Neural progenitor cell (in vitro differentiated cells): Measurements from ENCODE around the gene HOXA1. TPM values are rescaled to one million over a fixed set of nuclear protein-coding genes. Genes with fewer than 3 reads are reported as not detected.

Experiments
- DNase-seq: peaks from one replicate; pipeline ENCODE4 v3.0.0-alpha.2; 2016; ENCODE audit warnings: low spot score
- H2AFZ ChIP-seq: fragments of 200-600 bp; sonication (generic); replicated peaks from 2 replicates; pipeline ENCODE4 v1.6.1; 2016; ENCODE audit warnings: antibody characterized with exemption
- H3F3A ChIP-seq: fragments of 200-600 bp; sonication (generic); 2 replicates; pipeline ENCODE4 v1.6.1; 2016; ENCODE audit warnings: antibody characterized with exemption, low read depth
- H3K27ac ChIP-seq: fragments of 200-600 bp; sonication (generic); 2 replicates; pipeline ENCODE4 v1.5.1; 2016; ENCODE audit warnings: mild to moderate bottlenecking
- H3K27me3 ChIP-seq: fragments of 200-600 bp; sonication (generic); 2 replicates; pipeline ENCODE4 v1.6.1; 2016; ENCODE audit warnings: mild to moderate bottlenecking, moderate library complexity
- H3K36me3 ChIP-seq: fragments of 200-600 bp; sonication (generic); 2 replicates; pipeline ENCODE4 v1.5.1; 2016
- H3K4me1 ChIP-seq: fragments of 200-600 bp; sonication (generic); 2 replicates; pipeline ENCODE4 v1.6.1; 2016; ENCODE audit warnings: mixed run types
- H3K4me2 ChIP-seq: fragments of 200-600 bp; sonication (generic); 2 replicates; pipeline ENCODE4 v1.6.1; 2016
- H3K4me3 ChIP-seq: fragments of 200-600 bp; sonication (generic); 2 replicates; pipeline ENCODE4 v1.5.1; 2016
- H3K79me2 ChIP-seq: fragments of 200-600 bp; sonication (generic); 2 replicates; pipeline ENCODE4 v1.6.1; 2016; ENCODE audit warnings: low read depth
- H3K9ac ChIP-seq: fragments of 200-600 bp; sonication (generic); 2 replicates; pipeline ENCODE4 v1.6.1; 2016
- H3K9me3 ChIP-seq: fragments of 200-600 bp; sonication (generic); 2 replicates; pipeline ENCODE4 v1.5.1; 2016; ENCODE audit warnings: low read depth
- H4K20me1 ChIP-seq: fragments of 200-600 bp; sonication (generic); 2 replicates; pipeline ENCODE4 v1.6.1; 2016; ENCODE audit warnings: low read depth
- H3K27ac Mint-ChIP-seq: 3 replicates; pipeline ENCODE4 v1.8.0; 2021; ENCODE audit warnings: mixed read lengths
- H3K27me3 Mint-ChIP-seq: 2 replicates; pipeline ENCODE4 v1.8.0; 2022; ENCODE audit warnings: low read depth, mild to moderate bottlenecking, inconsistent platforms, moderate library complexity, mixed read lengths; ENCODE audit not compliant: insufficient read depth
- H3K36me3 Mint-ChIP-seq: 3 replicates; pipeline ENCODE4 v1.8.0; 2021; ENCODE audit warnings: mixed read lengths
- H3K4me1 Mint-ChIP-seq: 3 replicates; pipeline ENCODE4 v1.8.0; 2021; ENCODE audit warnings: mixed read lengths
- H3K4me3 Mint-ChIP-seq: 3 replicates; pipeline ENCODE4 v1.8.0; 2021; ENCODE audit warnings: mild to moderate bottlenecking, moderate library complexity, mixed read lengths
- H3K9me3 Mint-ChIP-seq: 3 replicates; pipeline ENCODE4 v1.8.0; 2020; ENCODE audit warnings: mixed read lengths
- EZH2 ChIP-seq: fragments of 200-600 bp; sonication (generic); IDR thresholded peaks from 2 replicates; pipeline ENCODE4 v1.6.1; 2017; ENCODE audit warnings: antibody characterized with exemption, mild to moderate bottlenecking, moderate library complexity
- EZH2phosphoT487 ChIP-seq: fragments of 200-600 bp; sonication (generic); IDR thresholded peaks from 2 replicates; pipeline ENCODE4 v1.6.1; 2017; ENCODE audit warnings: antibody characterized with exemption
- total RNA-seq: library from RNA; depleted of rRNA; stranded (reverse); fragments of >200 nt; gene quantifications from 2 replicates; pipeline ENCODE4 v1.2.3, GENCODE V29; 2015; ENCODE audit warnings: low replicate concordance
- TF ChIP-seq, protein P1 (sequence below): fragments of 200-600 bp; sonication (generic); IDR thresholded peaks from 2 replicates; pipeline ENCODE4 v1.5.1; 2017; ENCODE audit warnings: antibody characterized with exemption, mild to moderate bottlenecking

HOXA1 gene
- total RNA-seq, 1 donor from 2014 or later: not detected

DNA sequence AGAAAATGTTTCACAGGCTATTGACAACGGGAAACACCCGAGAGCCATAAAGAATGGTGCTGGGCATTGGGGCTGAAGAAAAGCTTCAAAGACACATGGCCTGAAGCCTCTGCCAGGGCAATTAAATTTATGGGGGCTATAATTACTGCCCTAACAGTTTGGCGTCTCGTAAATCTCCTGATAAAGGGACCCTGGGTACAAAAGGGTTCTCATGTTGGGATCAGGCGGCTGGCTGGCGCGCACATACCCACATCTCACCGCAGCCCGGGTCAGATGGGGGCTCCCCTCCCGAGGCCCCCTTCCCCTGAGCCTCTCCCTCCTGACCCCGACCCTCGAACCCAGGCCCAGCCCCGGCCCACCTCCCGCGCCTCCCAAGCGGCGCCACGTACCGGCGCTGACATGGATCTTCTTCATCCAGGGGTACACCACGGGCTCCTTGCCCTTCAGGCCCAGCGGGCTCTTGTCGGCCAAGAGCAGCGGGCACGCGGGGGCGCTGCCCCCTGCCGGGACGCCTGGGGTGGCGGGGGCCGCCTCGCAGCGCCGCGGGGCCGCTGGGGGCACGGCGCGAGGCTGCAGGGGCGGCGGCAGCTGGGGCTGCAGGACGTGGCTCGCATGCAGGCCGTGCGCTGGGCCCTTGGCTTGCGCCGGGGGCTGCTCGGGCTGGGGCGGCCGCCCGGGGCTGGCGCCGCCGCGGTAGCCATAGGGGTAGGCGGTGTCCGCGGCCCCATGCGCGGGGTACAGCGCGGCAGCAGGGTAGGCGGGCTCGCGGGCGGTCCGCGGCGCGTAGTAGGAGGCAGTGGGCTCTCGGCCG is 34.1 kb upstream of the HOXA1 start:
- H3K4me1 ChIP-seq: no peaks in the 10 kb centered on the region
- H3F3A ChIP-seq: no peaks in the 10 kb centered on the region
- peaks cover 21% of the 10 kb centered on the region for H3K9me3 Mint-ChIP-seq
- peaks cover 77% of the 10 kb centered on the region for H4K20me1 ChIP-seq
- H3K9me3 ChIP-seq: no peaks in the 10 kb centered on the region
- DNase-seq: peak; percentile 44
- H3K27me3 ChIP-seq: peaks cover 100% of the 10 kb centered on the region
- no peak overlapping the region for H2AFZ ChIP-seq
- H3K4me1 Mint-ChIP-seq: no peaks in the 10 kb centered on the region
- H3K9ac ChIP-seq: no peak overlapping the region
- H3K27me3 Mint-ChIP-seq: peaks cover 85% of the 10 kb centered on the region
- peak overlapping the region; percentile 62 for H3K4me2 ChIP-seq
- TF ChIP-seq, protein P1, sequence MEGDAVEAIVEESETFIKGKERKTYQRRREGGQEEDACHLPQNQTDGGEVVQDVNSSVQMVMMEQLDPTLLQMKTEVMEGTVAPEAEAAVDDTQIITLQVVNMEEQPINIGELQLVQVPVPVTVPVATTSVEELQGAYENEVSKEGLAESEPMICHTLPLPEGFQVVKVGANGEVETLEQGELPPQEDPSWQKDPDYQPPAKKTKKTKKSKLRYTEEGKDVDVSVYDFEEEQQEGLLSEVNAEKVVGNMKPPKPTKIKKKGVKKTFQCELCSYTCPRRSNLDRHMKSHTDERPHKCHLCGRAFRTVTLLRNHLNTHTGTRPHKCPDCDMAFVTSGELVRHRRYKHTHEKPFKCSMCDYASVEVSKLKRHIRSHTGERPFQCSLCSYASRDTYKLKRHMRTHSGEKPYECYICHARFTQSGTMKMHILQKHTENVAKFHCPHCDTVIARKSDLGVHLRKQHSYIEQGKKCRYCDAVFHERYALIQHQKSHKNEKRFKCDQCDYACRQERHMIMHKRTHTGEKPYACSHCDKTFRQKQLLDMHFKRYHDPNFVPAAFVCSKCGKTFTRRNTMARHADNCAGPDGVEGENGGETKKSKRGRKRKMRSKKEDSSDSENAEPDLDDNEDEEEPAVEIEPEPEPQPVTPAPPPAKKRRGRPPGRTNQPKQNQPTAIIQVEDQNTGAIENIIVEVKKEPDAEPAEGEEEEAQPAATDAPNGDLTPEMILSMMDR: no peak
- TF ChIP-seq EZH2: peak; percentile 79
- TF ChIP-seq EZH2phosphoT487: peak; percentile 14
- H3K4me3 Mint-ChIP-seq: no peak overlapping the region
- no peak overlapping the region for H3K27ac ChIP-seq
- no peaks in the 10 kb centered on the region for H3K36me3 ChIP-seq
- no peaks in the 10 kb centered on the region for H3K79me2 ChIP-seq
- H3K4me3 ChIP-seq: peak overlapping the region; percentile 41
- H3K36me3 Mint-ChIP-seq: peaks cover 2% of the 10 kb centered on the region
- H3K27ac Mint-ChIP-seq: no peak overlapping the region

DNA sequence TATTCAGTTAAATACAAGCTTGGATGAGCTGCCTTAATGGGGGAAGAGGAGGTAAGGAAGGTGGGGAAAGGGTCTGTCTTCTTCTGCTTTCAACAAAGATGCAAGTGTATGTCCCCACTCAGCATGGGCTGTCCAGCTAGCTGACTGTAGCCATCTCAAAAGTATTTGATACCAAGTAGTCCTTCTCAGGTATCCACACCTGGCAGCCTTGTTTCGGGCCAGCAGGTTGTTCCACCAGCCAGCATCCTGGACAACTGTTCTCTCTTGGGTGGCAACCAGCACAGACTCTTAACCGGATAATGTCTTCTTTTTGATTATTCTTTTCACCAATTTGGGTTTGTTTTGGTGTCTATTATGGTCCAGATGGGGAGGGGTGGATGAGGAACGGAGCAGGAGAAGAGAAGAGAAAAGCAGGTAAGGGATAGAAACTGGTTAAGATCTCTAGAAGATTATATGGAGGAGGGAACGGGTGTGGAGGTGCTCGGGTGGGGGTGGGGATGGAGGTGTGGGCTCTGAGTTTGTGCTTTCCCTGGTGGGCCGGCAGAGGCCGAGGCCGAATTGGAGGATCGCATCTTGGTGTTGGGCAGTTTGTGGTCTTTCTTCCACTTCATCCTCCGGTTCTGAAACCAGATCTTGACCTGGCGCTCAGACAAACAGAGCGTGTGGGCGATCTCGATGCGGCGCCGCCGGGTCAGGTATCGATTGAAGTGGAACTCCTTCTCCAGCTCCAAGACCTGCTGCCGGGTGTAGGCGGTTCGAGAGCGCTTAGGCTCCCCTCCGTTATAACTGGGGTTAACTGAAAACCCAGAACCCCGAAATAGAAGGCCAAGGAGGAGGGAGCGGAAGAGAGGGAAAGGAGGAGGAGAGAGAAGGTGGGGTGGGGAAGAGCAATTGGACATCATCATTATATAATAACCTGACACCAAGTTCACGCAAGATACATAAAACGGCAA is 33.3 kb upstream of the HOXA1 start:
- Mint-ChIP-seq H3K4me1 (no peaks in the 10 kb centered on the region), H3K27me3 (peaks cover 85% of the 10 kb centered on the region), H3K27ac (no peak overlapping the region), H3K36me3 (peaks cover 2% of the 10 kb centered on the region), H3K9me3 (peaks cover 21% of the 10 kb centered on the region), H3K4me3 (no peak overlapping the region)
- Histone ChIP-seq H3K4me2 (no peak overlapping the region), H4K20me1 (peaks cover 77% of the 10 kb centered on the region), H2AFZ (no peak overlapping the region), H3K79me2 (no peaks in the 10 kb centered on the region), H3K4me1 (no peaks in the 10 kb centered on the region), H3K9ac (no peak overlapping the region), H3K27ac (no peak overlapping the region), H3K4me3 (no peak overlapping the region), H3F3A (no peaks in the 10 kb centered on the region), H3K36me3 (no peaks in the 10 kb centered on the region), H3K9me3 (no peaks in the 10 kb centered on the region), H3K27me3 (peaks cover 100% of the 10 kb centered on the region)
- no peak for DNase-seq
- TF ChIP-seq EZH2 (peak; percentile 93), EZH2phosphoT487 (peak; percentile 96)
- TF ChIP-seq, protein P1: no peak

DNA sequence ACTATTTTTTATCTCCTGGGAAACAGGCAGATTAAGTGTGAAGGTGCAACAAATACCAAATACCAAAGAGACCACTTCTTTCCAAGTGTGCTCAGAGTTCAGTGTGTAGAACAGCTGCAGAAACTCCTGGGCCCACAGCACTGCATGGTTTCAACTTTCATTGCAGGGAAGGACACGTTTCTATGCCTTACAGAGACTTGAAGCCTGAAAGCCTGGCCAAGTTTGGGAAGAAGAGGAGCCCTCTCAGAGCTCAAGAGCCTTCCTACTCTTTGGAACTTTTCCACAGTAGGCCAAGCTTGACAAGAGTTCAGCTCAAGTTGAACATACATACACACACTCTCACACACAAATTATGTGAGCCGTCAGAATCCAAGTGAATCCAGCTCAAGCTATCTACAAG is 32.2 kb upstream of the HOXA1 start:
- no peak overlapping the region for H3K27ac Mint-ChIP-seq
- H3K36me3 ChIP-seq: no peaks in the 10 kb centered on the region
- peaks cover 100% of the 10 kb centered on the region for H3K27me3 ChIP-seq
- no peaks in the 10 kb centered on the region for H3K36me3 Mint-ChIP-seq
- TF ChIP-seq EZH2: no peak
- TF ChIP-seq, protein P1: no peak
- no peak for TF ChIP-seq EZH2phosphoT487
- H3K4me1 Mint-ChIP-seq: no peaks in the 10 kb centered on the region
- H3K4me3 Mint-ChIP-seq: no peak overlapping the region
- H3K9me3 Mint-ChIP-seq: peaks cover 15% of the 10 kb centered on the region
- no peaks in the 10 kb centered on the region for H3F3A ChIP-seq
- H3K27ac ChIP-seq: no peak overlapping the region
- no peaks in the 10 kb centered on the region for H3K79me2 ChIP-seq
- no peak overlapping the region for H2AFZ ChIP-seq
- H3K9me3 ChIP-seq: no peaks in the 10 kb centered on the region
- no peak overlapping the region for H3K4me2 ChIP-seq
- H3K27me3 Mint-ChIP-seq: peaks cover 85% of the 10 kb centered on the region
- no peak for DNase-seq
- no peak overlapping the region for H3K4me3 ChIP-seq
- H3K9ac ChIP-seq: no peak overlapping the region
- H3K4me1 ChIP-seq: no peaks in the 10 kb centered on the region
- peaks cover 79% of the 10 kb centered on the region for H4K20me1 ChIP-seq
